Measurements from ENCODE around the gene ASAP2.

The ASAP2 gene

DNA sequence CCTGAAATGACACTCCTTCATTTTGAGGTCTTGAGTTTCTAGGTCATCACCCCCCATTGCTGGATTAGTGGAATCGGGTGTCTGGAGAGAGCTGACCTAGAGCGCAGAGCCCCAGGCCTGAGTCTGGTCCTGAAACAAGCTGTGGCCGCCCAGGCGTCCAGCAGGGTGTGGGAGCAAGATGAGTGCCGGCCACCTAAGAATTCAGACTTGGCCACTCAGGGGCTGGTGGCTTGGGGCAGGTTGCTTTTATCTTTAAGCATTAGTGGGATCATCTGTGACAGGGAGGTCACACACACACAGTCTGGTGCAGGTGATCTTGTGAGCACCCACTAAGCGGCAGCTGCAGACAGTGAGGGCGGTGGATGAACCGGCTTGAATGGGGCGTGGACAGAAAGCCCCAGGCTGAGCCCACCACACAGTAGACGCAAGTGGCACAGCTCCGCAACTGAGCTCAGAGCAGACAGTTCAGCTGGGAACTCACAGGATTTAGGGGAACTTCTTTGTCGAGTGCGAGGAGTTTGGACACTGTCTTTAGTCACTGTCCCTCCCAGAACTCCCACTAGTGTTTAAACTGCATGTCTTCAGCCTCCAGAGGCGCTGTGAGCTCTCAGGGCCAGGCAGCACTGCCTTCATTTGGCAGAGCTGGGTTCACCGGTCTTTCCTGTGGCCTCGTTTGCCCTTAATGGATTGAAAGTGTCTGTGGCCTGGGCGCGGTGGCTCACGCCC lies 195.2 kb downstream of the ASAP2 start:
- DNase-seq (ENCODE audit: low read depth in 2 of 2) = no peak

DNA sequence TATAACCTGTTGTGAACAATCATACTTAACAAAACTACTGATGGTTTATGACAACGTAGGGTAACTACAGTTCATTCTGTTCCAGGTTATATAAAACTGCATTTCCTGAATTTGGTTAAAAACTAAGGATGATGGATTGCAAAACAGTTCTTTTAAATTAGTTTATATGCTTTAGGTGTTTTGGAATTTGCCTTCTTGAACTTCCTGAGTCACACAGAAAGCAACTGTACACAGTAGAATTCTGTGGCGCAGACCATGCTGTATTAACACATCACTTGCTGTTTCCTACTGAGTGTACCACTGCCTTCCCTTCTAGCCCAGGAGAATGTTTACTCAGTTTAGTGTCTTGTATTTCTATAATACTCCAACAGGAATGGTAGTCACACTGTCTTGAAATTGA lies 197.3 kb downstream of the ASAP2 start:
- no peak for DNase-seq (ENCODE audit: low read depth in 2 of 2)

- DNase-seq (ENCODE audit: low read depth in 2 of 2) = no peak
These were observed 197.8 kb downstream of the ASAP2 start for GRCh38 chr2:9404451-9404850.

GRCh38 chr2:9405636-9406035 lies 199.0 kb downstream of the ASAP2 start:
- DNase-seq (ENCODE audit: low read depth in 2 of 2) = no peak

GRCh38 chr2:9406529-9407362 lies 200.1 kb downstream of the ASAP2 start:
- DNase-seq (ENCODE audit: low read depth in 2 of 2) = no peak

DNA sequence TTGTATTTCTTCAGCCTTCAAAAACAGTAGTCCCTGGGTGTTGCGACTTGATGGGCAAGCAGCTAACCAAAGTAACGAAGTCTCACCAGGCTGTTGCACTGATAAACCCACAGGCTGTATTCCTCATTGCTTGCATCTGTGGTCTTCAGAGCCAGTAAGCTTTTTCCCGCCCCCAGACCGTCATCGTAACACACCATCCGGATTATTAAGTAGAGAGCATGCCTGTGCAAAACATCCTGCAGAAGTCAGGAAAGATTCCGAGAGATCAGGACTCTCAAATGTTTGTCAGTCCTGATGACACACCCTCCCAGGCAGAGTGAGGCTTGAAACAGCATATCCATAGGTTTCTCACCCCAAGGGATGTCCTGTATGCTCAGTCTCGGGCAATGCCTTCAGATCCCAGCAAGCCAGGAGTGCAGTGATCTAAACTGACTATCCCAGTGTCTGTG lies 200.8 kb downstream of the ASAP2 start:
- DNase-seq (ENCODE audit: low read depth in 2 of 2) = no peak

GRCh38 chr2:9408641-9409151 lies 202.1 kb downstream of the ASAP2 start:
- DNase-seq (ENCODE audit: low read depth in 2 of 2) = no peak

GRCh38 chr2:9410108-9410507 lies 203.5 kb downstream of the ASAP2 start:
- DNase-seq (ENCODE audit: low read depth in 2 of 2) = no peak

GRCh38 chr2:9412781-9413180 lies 206.2 kb downstream of the ASAP2 start:
- DNase-seq (ENCODE audit: low read depth in 2 of 2) = no peak

GRCh38 chr2:9415516-9416169 lies 209.0 kb downstream of the ASAP2 start:
- no peak for DNase-seq (ENCODE audit: low read depth in 2 of 2)

DNA sequence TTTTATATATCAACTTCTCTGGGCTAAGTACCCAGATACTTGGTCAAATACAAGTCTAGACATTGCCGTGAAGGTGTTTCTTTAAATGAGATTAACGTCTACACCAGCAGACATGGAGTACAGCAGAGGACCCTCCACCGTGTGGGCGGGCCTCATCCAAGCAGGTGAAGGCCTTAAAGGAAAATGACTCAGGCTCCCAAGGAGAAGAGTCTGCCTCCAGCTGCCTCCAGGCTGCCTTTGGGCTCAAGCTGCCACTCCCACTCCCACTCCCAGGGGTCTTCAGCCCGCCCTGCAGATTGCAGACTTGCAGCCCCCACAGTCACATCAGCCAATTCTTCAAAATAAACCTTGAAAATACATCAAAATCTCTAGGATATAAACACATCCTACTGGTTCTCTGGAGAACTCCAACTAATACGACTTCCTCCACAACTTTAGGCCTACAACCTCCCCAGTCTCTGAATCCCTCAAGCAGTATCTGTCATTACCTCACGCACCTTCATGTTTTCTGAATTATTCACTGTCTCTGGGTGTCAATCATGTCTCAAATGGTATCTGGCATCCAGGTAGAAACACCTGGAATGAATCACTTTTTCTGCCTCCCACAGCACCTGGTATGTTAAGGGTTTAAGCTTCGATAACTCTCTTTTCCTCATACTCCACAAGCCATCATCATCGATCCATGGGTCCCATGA lies 209.8 kb downstream of the ASAP2 start:
- no peak for DNase-seq (ENCODE audit: low read depth in 2 of 2)

DNA sequence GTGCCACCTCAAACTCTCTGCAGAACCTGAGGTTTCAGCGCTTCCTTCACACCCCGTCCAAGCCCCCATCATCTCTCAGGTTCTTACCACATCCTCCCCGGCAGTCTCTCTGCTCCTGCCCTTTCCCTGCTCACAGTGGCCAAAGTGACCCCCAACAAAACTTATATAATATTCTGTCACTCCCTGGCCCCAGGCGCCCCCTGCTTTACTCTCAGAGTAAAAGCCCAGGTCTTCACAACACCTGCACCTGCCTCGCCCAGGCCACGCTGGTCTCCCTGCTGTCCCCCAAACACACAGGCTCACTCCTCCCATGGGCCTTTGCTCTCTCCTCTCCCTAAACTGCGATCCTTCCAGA lies 210.3 kb downstream of the ASAP2 start:
- no peak for DNase-seq (ENCODE audit: low read depth in 2 of 2)

DNA sequence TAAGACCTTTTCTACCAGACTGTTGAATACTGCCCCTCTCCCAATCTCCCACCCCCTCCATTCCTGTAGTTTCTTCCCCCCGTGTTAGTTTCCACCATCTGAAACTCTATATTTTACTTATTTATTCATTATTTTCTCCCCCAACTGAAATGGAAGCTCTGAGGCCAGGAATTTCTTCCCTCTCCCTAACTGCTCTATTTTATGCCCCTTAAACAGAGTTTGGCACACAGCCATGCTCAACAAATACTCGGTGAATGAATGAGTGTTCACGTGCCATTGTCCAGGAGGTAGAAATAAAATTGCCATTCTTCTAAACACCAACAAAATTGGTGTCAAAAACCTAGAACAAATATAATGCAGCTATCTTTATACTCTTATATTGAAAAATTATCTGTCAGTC lies 211.1 kb downstream of the ASAP2 start:
- DNase-seq (ENCODE audit: low read depth in 2 of 2) = no peak

GRCh38 chr2:9418746-9419145 lies 212.1 kb downstream of the ASAP2 start:
- no peak for DNase-seq (ENCODE audit: low read depth in 2 of 2)

DNA sequence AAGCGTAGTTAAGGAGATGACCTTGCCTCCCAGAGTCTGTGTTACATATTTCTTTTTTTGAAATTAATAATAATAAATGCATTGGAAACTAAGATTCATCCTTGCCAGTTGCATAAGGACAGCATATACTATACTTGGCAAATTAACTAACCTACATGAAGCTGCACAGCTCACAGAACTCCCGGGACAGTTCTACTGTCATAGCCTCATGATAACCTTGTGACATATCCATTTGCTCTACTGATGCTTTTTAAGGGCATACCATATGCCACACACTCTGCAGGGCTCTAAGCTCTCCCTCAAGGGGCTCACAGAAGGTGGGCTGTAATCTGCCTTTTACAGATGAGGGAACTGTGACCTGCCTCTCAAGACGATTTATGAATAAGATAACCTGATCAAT lies 212.9 kb downstream of the ASAP2 start:
- DNase-seq (ENCODE audit: low read depth in 2 of 2) = no peak

DNA sequence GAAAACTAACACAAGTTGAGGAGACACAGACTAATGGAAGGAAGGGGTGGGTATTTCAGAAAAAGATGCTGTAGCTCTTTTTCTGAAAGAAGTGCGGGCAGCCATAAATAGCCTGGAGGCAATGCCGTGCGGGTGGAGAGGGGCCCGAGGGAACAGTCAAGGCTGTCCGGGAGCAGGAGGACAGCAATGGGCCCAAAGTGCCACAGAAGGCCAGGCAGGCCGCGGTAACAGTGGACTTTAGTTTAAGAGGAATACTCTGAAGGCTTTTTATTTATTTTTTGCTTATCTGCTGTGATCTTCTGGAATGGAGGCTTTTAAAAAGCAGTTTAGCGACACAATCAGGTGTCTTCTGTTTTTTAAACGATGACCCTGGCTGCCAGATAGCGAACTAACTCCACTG lies 213.9 kb downstream of the ASAP2 start:
- no peak for DNase-seq (ENCODE audit: low read depth in 2 of 2)

DNA sequence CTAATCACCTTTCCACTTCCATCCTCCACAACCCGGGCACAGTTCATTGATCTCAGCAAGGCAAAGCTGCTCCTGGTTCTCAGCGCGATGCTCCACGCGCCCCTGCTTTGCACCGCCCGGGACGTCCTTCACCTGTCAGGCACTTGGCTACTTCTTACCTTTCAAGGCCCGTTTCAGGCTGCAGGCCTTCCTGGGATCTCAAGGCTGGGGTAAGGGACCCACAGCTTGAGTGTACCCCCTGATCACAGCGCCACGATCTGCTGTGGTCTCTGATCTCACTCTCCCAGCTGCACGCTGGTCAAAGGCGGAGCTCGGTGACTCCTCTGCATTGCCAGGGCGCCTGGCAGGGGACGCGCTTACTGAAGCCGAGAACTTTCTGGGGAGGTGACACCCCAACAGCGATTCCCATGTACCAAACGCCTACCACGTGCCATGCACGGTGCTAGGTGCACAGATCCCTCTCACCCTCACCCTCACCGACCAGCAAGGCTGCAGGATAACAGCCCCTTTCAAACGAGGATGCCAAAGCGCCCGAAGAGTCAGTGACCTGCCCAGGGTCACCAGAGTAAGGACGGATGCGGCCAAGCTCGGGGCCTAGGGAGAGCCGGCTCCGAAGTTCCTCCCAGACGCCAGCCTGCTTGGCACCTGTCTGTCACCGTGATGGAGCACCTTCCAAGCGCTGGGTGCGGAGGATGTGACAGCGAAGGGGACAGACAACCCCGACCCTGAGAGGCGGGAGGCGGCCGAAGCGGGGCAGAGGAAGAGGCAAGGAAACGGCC lies 215.9 kb downstream of the ASAP2 start:
- no peak for DNase-seq (ENCODE audit: low read depth in 2 of 2)

DNA sequence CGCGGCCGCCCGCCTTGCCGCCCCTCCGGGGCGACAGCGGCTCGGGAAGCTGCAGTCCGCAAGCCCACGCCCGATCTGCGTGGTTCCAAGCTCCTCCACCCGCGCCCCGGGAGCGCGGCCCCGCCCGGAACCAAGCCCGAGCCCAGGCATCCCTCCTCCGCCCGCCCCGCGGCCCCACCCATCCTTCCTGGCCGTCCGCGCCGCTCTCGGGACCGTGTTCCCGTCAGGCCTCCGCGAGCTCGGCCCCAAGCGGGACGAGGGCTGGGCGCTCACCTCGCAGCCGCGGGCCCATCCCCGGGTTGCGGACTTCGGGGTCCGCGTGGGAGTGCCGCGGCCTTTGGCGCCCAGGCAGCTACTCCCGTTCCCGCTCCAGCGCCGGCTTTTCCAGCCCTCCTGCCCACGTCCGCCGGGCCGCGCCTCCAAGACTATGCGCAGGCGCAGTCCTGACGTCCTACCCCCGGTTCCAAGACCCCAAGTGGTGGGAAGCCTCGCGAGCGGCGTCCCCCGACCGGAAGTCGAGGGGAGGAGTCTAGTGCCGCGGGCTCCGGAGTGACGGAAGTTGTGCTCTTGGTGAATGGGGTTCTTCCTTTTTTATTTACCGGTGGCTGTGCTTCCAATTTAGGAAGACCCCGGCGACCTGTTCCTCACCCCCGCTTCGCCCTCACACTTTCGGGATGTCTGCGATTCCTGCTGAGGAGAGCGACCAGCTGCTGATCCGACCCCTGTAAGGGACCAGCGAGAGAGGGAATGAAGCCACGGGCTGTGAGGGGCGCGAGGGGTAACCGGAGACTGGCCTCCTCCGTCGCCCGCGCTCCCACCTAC lies 216.7 kb downstream of the ASAP2 start, which contains the start of the genes CPSF3 and ITGB1BP1:
TSS of gene CPSF3 (plus strand) at position 555 of the 822 bp plus-strand sequence. CDS start at position 675, 120 bp downstream.
TSS of gene ITGB1BP1 (minus strand) at position 429 of the 822 bp plus-strand sequence. CDS start 4,831 bp downstream, outside the sequence.
- peak; percentile 93 to 94 for DNase-seq (ENCODE audit: low read depth in 2 of 2)

DNA sequence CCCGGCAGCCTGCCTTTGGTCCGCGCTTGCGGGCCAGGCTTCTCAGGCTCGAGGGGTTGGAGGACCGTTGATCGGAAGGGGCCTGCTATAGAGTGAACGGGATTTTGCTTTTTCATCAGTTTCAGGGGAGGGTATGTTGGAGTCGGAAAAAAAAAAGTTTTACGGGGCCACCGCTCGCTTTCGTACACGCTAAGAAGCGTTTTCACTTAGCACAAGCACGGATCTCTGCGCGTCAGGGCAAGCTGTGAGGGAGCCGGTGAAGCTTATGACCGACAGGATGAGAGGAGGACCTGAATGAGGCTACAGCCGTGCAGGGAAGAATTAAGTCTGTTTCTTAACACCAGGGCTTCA lies 217.3 kb downstream of the ASAP2 start:
- DNase-seq (ENCODE audit: low read depth in 2 of 2) = no peak

All from fibroblast of skin of left biceps (primary cell).